Fibroblast of skin of left biceps (primary cell): ENCODE data around the gene FAXDC2.
"Not testable (repeated sequence)": the region's sequence is repeated elsewhere in the genome, so short reads cannot be mapped to it uniquely, and the experiment has no call there.

ENCODE experiments used
- DNase-seq, 2 experiments: peaks; one replicate each; pipeline ENCODE4 v3.0.0-alpha.2; 2013; ENCODE audit warnings: low read depth in 2 of 2

FAXDC2 gene

DNA sequence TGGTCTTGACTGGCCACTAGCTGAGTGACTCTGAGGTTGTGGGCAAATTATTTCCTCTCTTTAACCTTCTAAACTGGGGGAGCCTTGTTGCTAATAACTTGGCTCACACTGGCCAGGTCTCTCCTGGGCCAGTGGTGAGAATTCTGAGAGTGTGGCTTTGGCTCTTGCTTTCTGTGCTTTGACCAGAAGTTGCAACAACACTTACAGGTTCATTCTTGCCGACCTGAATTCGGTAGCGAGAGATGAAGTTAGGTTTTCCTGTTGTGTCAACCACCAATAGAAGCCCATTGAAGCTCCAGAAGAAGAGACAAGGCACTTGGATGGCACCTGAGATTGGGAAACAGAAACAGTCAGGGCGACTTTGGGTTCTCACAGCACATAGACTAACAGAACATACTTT is 19.8 kb downstream of the FAXDC2 start:
- no peak for DNase-seq

DNA sequence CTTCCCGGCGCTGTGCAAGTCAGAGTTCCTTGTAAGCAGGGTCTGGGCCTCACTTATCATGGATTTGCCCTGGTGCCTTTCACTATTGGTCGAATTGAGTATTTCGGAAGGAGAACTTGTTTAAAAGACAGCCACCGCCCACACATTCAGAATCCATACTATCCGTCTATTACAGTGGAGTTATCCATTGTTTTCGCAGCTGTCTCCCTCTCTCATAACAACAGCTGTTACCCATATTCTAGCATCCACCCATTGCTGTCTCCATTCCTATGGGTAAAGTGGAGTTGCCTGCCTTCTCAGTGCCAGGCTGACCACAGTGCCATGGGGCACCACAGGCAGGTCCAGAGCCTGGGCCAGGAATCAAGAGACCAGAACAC is 20.2 kb downstream of the FAXDC2 start:
- no peak for DNase-seq

DNA sequence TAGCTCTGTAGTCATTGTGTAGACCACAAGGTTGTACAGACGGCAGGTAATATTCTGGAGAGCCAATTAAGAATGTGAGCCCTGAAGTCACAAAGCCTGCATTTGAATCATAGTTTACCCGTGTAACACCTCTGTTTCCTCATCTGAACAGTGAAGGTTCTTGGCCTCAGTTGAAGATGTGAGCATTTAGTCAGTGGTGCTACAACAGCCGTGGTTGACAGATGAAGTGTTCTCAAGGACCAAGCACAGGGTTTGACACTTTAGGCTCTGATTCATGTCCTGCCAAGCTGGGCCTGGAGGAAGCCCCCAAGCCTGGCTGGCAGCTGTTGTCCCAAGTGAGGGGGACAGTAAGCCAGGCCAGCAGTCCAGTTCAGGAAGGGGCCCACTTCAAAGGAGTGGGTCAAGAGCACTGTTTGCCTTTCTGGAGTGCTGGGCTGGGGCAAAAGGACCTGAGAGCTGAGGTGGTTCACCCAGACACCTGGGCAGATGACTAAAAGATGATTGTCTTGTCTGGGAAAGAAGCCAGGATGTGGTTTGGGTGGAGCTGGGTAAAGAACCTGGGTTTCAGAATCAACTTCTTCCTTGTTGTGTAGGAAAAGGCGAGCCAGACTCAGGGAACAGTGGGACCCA is 20.7 kb downstream of the FAXDC2 start:
- no peak for DNase-seq

DNA sequence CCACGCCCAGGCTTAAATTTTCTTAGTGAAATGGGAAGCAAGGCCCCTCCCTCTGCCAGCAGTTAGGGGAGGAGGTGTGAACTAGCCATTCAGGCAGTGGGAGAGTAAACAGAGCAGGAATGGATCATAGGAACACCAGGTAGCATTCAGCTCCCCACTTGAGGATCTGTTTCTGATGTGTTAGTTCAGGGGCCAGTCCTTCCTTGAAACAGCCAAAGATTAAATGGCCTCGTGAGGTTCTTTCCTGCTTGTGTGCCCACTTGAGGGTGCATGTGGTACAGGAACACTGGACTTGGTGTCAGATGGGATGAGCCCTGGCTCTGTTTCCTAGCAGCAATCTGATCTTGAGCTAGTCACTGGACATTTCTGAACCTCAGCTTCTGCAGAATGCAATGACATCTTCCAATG is 21.2 kb downstream of the FAXDC2 start:
- no peak for DNase-seq

DNA sequence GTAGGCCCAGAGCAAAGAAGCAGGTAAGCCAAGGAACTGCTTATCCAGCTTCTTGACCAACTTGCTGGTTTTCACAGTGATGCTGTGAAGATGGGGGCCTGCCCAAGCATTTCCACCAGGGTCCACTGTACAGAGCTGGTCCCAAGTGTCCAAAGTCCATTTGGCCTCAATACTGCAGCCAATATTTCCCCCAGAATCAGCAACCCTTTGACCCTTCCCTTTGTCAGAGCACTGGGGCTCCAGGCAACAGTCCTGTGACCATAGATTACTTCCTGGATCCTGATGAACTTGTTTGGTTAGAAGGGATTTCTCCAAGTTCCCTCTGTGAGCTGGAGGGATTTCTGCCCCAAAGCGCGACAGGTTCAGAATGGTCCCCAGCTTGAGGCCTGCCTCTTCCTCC is 26.3 kb downstream of the FAXDC2 start:
- DNase-seq, result no peak

DNA sequence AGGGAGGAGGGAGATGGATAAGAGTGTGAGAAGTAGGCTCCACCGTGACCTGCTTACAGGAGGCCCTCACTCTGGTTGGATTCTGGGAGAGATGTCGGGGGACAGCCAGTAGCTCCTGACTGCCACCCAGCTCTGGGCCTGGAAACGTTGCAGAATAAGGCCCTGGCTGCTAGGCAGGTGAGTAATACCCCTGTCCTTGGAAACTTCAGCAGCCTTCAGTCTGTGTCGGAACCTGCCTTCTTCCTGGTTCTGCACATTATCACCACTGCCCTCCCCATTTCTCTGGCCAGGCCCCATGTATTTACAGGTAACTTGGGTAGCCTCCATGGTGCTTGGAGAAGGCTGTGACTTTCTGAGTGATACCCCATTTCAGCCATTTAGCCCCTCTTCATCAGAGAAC is 26.8 kb downstream of the FAXDC2 start:
- no peak for DNase-seq

DNA sequence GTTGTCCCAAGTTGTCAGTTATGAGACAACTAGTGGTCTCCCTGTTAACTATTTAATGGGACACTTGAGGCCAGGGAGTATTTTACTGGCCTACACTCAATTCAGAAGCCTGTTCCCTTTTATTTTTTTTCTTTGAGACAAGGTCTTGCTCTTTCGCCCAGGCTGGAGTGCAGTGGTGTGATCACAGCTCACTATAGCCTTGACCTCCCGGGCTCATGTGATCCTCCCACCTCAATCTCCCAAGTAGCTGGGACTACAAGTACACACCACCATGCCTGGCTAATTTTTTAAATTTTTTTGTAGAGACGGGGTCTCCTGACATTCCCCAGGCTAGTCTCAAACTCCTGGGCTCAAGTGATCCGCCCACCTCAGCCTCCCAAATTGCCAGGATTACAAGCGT is 27.5 kb downstream of the FAXDC2 start:
- not testable (repeated sequence) for DNase-seq

DNA sequence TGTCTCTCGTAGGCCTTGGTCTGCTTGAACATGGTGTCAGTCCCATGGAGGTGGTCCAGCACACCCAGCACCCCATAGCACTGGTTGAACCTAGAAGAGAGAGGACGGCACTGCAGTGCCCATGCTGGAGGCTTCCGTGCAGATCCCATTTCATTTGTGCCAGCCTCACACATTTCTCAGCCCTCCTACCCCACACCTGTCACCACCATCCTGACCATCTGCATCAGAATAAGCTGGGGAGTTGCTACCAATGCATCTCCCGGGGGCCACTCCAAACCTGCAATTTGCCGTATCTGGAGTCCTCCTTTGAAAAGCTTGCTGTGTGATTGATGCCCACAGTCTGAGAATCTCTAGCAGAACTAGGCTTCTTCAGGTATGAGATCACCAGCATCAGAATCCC is 30.0 kb downstream of the FAXDC2 start:
- no peak for DNase-seq

DNA sequence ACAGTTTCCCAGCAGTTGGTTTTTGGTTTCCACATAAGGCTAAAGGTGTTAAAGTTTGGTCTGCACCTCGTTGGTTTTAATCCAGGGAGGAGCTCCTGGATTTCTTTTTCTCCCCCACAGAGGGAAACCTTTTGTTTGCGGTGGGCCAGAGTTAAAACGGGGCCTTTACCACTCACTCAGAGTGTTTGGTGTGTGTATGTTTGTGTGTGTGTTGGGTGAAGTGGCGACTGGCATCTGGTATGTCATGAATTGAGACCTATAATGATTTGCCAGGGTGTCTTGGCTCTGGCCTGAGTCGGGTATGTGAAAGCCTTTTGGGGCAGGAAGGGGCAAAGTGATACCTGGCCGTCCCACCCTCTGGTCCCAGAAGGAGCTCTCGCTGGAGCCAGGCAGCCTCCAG is 30.9 kb downstream of the FAXDC2 start:
- DNase-seq, result no peak

DNA sequence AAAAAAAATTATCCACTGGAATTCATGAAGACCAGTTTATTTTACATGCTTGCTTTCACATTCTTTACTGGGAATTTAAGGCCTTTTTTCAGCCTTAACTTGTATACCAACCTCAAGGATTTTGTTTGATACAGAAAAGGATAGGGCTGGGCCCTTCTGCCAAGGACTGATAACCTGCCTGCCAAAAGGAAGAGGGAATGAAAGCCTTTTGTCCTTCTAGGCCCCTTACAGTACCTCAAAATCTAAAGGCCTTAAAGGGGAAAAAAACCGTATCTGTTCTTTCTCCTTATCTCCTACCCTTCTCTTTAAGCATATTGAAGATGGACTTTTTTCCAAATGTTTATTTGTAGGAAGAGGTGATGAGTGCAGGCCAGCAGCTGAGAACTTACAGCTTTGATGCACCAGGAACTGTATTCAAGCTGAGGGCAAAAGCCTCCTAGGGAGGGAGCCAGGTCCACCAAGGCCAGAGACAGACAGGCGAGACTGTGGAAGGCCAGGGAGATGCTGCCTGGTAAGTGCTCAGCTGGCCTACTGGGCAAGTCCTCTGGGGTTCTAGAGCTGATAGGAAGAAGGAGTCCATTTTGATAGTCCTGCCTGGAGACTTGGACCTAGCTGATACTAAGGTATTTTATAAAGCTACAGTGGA is 31.8 kb downstream of the FAXDC2 start:
- DNase-seq, result no peak

DNA sequence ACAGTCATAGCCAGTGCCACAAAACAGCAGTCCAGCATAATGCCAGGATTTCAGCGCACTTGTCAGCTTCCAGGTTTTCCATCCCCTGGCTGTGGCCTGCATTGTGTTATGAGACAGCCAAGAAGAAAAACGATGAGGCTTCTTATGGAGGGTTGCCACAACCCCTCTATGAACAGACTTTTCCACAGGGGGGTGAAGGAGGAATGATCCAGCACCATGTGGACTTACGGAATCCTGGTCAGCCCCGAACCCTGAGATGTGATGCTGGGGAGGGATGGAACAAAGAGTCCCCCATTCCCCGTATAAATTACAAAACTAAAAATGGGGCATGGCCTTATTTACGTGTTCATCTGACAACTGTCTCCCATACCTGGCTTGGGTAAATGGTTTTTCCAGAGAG is 32.6 kb downstream of the FAXDC2 start:
- DNase-seq, result no peak

DNA sequence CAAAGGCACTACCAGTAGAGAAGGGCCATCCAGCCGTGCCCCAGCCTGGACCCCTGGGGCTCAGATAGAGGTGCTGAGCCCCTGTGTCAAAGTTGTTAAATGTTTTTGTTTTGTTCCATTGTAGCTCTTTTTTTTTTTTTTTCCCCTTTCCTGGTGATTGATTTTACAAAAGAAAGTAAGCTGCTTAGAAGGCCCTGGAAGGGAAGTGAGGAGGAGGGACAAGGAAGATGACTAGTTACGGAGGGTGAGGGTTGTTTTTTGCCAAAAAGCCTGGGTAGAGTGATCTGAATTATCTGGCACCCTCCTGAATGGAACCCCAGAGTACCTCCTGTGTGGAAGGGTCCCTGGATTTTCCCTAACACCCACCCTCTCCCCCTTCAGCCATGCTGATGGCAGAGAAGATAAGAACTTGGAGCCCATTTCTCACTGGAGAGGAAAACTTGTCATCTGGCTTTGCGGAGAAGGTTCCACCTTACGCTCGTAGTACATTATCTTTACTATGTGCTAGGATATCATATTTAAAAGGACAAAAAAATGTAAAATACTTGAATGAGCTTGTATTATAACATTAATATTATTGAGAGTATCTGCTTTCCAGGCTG is 33.4 kb downstream of the FAXDC2 start:
- no peak for DNase-seq

DNA sequence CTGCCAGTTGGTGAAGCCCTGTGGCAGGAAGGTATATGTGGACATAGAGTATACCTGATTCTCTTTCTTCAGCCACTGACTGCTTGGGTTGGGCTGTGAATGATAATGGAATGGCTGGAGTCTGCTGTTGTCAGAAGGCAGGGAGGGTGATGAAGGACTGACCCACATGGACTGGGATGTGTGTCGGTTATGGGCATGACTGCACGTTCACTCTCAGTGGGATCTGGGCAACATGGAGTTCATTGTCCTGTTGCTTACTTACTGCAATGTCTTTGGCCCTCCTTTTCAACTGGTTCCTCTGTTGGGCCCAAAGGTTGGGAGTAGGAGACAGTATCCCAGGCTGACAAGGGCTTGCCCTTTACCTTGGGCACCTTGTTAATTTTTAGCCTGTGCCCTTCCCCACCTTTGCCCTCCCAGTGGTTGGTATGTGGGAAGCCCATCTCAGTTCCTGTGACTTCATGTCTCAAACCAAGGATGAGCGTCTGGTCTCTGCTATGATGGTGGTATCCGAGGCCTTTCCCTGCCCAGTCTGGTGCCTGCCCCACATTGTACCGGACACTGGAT is 34.6 kb downstream of the FAXDC2 start:
- no peak for DNase-seq

DNA sequence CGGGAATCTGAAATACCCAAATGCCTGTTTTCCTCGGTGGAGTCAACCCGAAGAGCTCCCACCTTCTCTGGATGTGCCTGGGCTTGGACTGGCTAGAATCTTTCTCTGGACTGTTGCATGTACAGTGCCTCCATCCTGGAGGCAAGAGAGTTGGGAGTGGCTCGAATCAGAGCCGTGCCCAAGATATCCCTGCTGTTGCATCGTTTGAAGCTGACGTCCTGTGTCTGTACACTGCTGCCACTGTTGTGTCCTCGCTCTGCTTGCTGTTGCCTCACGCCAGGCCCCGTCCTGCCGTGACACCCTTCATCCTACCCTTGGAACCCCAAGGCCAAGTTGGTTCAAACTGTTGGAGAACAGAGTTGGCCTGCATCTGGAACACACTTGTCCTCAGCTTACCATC is 35.4 kb downstream of the FAXDC2 start:
- no peak for DNase-seq

DNA sequence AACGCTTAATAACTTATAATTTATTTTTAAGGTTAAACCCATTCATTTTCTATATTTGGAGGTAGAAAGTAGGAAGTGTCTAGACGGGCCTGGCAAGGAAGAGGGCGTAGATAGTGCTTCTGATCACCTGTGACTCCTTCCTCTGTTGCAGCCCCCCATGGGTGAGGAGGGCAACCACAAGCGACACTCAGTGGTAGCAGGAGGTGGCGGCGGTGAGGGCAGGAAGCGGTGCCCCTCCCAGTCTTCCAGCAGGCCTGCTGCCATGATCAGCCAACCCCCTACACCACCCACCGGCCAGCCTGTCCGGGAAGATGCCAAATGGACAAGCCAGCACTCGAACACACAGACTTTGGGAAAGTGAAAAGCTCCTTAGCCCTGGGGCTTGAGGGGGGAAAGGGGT is 36.7 kb downstream of the FAXDC2 start:
- DNase-seq, result no peak

DNA sequence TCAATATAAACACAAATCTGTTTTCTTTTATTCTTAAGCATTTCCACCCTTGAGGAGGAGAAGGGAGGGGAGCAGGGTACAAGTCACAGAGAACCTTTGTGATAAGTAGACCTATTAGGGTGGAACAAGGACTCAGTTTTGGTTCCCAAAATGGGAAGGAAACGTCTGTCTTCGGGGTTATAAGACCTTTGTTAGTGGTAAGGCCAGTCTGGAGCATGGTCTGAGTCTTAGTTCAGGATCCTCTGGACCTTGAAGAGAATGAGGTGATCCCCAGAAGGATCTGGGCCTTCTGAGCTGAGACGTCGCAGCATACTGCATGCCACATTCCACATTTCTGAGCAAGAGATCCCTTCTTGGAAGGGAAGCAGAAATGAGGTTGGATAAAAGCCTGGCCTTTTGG is 37.2 kb downstream of the FAXDC2 start:
- DNase-seq, result no peak

DNA sequence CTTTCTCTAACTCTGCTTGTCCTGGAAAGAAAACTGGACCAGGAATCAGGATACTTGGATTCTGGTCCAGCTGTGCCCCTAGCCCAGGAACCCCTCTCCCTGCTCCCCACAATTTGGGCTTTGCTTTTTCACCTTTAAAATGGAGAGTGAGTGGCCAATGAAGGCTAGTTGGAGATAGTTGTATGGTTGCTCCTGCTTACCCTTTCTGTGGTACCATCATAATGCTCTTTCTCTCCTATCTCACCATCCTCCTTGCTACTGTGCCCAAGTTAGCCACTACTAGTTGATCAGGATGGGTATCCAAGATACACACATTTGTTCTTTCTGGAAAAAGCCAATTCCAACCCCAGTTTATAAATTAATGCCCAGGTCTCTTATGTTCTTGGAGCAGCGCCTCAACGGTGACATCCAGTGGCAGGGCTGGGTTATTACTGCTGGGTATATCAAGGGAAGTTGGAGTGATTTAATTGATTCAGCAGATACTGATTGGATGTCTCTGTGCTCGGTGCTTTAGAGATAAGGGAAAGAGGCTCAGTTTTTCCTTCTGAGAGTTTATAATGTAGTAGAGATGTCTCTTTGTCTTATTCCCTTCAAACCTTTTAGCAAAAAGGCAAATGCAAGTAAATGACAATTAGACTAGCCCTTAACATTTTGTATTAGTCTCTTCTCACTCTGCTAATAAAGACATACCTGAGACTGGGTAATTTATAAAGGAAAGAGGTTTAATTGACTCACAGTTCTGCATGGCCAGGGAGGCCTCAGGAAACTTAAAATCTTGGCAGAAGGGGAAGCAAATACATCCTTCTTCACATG is 38.5 kb downstream of the FAXDC2 start:
- DNase-seq, result peak; percentile 16 to 18

DNA sequence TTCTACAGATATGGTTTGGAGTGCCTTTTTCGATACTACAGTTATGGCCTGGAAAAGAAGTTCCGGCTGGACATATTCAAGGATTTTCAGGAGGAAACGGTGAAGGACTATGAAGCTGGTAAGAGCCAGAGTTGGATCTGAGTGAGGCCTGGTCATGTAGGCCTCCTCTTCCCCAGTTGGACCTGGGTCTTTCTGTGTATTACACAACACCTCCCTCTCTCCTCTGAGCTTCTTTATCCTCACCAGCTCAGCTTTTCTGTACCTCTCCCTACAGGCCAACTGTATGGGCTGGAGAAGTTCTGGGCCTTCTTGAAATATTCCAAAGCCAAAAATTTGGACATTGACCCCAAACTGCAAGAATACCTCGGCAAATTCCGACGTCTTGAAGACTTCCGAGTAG is 39.2 kb downstream of the FAXDC2 start:
- DNase-seq, result no peak

DNA sequence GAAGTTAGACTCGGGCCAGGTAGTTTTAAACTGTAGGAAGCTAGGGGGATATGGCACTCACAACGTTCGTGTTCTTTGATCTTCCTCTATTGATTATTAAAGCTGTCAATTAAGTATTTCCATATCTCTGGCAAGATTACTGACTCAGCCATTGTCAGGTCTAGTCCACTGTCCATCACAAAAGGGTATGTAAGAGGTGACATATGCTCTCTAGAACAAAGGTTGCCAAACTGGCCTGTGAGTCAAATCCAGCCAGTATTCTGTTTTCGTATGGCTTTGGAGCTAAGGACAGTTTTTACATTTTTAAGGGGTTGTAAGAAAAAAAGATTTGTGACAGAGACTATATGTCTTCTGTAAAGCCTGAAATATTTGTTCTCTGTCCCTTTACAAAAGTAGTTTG is 44.2 kb downstream of the FAXDC2 start:
- DNase-seq, result no peak

DNA sequence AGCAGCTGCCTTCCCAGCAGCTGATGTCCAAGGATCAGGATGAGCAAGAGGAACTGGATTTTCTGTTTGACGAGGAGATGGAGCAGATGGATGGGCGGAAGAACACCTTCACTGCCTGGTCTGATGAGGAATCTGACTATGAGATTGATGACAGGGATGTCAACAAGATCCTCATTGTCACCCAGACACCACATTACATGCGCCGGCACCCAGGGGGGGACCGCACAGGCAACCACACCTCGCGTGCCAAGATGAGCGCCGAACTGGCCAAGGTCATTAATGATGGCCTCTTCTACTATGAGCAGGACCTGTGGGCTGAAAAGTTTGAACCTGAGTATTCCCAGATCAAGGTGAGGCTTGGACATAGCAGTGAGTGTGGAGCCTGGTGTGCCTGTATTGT is 48.4 kb downstream of the FAXDC2 start:
- no peak for DNase-seq

DNA sequence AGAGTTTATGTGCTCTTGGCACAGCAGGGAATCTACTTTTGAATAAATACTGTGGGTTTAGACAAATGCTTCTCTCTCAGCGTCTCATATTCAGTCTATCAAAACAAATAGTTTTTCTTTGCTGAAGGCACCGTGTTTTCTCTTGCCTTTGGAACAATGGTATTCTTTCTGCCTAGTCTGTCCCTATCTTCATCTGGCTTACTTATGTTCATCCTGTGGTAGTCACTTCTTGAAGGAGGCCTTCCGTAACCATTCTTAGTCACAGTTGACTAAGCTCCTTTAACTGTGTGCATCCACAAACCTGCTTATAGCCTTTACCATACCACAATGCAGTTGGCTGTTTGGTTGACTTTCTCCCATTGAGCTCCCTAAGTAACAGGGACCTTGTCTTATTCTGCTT is 49.3 kb downstream of the FAXDC2 start:
- DNase-seq, result no peak

DNA sequence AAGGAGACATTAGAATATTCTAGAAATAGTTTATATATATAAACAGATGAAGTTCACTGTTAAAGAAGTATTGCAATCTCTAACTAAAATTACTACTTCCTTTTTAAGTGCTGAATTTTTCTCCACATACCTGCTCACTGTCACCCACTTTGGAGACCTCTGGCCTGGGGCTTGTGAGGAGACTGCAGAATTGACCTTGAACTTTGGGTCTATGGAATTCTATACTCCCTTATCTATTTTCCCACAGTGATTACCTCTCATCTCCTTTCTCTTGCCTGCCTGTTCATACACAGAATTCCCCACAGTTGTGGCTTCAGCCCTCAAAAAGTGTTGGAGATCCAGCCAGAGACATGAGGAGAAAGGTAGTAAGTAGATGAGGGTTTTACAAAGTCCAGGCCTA is 49.8 kb downstream of the FAXDC2 start:
- no peak for DNase-seq

DNA sequence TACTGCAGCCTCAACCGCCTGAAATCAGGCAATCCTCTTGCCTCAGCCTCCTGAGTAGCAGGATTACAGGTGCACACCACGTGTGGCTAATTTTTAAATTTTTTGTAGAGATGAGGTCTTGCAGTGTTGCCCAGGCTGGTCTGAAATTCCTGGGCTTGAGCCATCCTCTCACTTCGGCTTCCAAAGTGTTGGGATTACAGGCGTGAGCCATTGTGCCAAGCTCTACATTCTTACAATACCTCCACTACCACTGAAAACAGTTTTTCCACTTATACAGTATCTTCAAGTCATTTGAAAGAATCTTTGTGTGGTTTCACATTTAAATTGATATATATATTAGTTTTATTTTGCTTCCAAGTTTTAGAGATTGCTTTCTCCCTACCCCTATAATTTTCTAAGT is 52.6 kb downstream of the FAXDC2 start:
- no peak for DNase-seq
